ENCODE results near the gene SSC5D.
A peak's percentile ranks its signal among the peaks of the same experiment; 100 is the strongest.

The SSC5D gene

DNA sequence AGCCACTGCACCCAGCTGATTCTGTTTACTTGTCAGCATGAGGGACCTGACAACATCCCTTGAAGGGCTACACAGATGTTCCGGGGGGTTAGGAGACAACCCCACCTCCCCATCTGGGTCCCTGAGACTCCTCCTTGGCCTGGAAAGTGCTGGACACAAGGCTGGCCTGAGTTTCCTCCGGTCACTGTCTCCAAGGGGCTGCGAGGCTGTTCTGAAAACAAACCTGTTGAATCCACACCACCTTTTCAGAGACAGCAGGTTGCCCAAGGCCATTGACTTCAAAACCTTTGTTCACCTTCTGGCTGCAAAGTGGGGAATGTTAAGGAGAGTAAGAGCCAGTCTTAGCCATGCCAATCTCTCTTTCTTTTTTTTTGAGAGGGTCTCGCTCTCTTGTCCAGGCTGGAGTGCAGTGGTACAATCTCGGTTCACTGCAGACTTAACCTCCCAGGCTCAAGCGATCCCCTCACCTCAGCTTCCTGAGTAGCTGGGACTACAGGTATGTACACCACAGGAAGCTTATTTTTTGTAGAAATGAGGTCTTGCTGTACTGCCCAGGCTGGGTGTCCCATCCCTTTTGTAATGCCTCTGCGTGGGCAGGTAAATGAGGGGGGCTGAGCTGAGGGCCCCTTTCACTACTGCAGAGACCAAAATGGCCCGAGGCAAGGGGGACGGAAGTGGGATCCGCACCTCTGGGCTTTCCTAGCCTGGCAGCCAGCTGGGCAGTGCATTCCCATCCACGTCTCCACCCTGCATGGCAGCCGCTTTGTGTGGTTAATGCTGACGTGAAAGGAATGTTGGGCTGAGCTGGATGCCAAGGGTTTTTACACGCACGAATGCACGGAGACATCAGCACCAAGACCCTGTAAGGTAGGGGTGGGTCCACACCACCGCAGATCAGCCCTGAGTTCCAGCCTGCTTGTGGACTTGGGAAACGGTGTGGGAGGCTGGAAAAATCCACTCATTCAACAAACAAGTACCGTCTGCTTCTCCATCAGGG is 13.7 kb upstream of the SSC5D start:
- DNase-seq, result no peak

GRCh38 chr19:55476100-55476775 is 12.0 kb upstream of the SSC5D start, which contains the start of gene ZNF628:
Gene ZNF628 (plus strand): TSS chr19:55476617. CDS start chr19:55479911, 3,294 bp downstream.
- DNase-seq, result peak; percentile 100

DNA sequence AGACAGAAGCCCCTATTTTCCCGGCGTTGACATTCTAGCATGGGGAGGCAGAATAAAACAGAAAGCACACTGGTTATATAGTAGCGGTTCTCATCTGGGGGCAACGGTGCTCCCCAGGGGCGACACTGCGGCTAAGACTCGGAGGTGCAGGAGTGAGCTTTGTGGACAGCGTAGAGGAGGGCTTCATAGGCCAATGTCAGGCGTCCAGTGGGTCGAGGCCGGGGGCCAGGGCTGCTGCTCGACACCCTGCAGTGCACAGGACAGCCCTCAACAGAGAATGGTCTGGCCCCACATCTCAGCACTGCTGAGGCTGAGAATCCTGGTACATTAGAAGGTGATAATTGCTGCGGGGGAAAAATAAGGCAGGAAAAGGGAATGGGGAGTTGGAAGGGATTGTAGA is 10.3 kb upstream of the SSC5D start:
- DNase-seq, result no peak

DNA sequence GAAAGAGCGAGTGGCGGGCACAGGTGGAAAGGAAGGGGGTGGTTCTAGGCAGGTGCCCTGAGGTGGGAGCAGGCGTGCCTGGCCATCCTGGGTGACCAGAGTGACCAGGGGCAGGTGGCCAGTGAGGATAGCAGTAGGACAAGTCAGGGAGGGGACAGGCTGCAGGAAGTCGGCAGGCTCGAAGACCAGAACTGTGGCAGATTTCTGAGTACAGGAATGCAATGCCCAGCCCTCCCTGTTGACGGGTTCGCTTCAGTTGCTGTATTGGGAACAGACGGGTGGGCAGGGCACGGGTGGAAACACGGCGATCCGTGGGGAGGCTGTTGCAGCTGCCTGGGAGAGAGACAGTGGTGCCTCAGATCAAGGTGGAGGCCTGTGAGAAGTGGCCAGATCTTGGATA is 9.9 kb upstream of the SSC5D start:
- DNase-seq, result no peak

GRCh38 chr19:55479045-55479444 is 9.2 kb upstream of the SSC5D start:
- no peak for DNase-seq

DNA sequence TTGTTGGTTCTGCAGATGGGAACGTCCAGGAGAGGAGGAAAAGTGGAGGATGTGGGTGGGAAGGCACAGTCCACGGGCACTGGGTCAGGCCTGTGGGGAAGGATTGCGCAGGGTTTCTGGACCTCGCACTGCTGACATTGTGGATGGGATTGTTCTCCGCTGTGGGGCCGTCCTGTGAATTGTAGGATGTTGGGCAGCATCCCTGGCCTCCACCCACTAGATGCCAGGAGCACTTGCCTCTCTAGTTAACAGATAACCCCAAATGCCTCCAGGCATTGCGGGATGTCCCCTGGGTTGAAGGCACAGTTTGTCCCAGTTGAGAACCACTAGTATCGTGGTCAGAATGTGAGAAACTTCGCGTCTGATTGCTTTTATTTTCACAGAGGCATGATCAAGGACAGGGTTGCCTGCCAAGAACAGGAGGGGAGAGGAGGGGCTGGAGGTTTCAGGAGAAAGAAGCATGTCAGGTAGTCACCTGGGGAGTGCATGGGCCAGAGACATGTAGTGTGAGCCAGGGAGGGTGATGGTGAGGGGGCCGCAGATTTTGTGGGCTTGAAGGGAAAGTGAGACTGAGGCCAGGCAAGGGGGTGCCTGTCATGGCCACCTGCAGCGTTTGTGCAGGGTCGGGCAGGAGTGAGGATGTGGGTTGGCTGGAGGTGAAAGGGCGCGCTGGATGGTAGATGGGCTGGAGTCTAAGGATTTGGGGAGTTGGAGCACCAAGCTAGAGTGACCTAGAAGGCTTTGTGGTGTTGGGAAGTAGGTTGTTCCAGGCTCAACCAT is 8.6 kb upstream of the SSC5D start:
- no peak for DNase-seq

GRCh38 chr19:55481148-55481793 is 7.0 kb upstream of the SSC5D start:
- DNase-seq, result no peak

DNA sequence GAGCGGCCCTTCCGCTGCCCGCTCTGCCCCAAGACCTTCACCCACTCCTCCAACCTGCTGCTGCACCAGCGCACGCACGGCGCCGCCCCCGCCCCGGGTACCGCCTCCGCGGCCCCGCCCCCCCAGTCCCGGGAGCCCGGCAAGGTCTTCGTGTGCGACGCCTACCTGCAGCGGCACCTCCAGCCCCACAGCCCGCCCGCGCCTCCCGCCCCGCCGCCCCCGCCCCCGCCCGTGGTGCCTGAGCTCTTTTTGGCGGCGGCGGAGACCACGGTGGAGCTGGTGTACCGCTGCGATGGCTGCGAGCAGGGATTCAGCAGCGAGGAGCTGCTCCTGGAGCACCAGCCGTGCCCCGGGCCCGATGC is 6.5 kb upstream of the SSC5D start:
- DNase-seq, result no peak

- DNase-seq, result no peak
Observed at GRCh38 chr19:55482156-55482961, 5.9 kb upstream of the SSC5D start.

- DNase-seq, result no peak
Observed at GRCh38 chr19:55482967-55483705, 5.1 kb upstream of the SSC5D start.

GRCh38 chr19:55483706-55484592 is 4.3 kb upstream of the SSC5D start:
- DNase-seq, result no peak

DNA sequence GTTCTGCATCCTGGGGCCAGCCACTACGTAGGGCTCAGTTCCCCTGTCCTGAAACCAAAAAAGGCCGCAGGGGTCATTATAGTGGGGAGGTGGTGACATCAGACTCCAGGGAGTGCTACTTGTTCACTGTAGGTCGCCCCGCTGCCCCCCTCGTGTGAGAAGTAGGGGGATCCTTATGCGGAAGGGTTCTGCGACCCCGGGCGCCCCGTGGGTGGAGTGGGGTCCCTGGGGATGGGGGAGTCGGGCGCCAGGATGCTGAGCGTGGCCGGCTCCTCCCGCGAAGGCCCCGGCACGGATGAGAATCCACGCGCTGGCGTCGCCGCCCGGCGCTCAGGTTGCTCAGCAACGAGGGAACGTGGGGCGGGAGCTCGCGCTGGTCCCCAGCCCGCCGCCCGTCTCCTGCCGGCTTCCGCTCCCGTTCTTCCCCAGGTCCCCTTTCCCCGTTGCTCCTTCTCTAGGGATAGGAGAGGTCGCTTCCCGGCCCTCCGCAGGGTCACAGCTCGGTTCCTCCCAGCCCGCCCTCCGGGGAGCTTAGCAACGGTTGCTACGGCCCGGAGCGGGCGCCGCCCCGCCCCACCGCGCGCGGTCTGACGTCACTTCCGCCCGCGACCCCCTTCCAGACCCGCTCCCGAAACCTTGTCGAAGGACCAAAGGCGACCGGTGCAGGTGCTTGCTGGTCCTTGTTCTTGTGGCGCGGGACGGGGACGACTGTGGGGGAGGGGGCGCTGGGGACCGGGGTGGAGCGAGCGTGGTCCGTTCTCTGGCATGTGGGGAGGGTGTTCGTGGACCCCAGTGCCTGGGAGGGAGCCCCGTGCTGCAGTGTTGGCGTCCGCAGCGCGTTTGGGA is 3.4 kb upstream of the SSC5D start, which contains the start of gene NAT14:
Gene NAT14, plus strand, starts transcription at position 596 of the 846 bp plus-strand sequence. CDS start 521 bp downstream, outside the sequence.
- DNase-seq, result peak; percentile 95

DNA sequence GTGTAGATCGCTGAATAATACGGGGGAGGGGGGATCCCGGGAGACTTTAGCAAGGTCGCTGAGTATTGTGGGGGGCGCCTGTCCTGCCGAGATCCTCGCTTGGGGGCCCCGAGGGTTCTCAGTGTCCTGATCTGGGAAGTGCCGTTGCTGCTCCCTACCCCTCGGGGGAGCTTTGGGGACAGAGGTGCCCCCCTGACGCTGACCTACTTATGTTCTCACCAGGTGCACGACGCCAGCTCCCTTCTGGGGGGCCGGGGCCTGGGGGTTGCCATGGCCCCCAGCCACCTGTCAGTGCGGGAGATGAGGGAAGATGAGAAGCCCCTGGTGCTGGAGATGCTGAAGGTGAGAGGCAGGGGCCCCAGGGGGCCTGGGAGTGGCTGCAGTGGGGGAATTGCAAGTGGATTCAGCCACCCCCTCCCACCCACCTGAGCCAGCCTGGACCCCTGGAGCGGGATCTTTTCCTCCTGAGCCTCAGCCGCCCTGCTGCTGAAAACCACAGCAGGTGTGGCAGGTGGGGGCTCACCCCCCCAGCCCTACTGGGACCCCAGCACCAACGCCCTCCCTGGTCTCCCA is 2.7 kb upstream of the SSC5D start:
- peak; percentile 57 for DNase-seq

- no peak for DNase-seq
Observed at GRCh38 chr19:55486043-55486970, 1.9 kb upstream of the SSC5D start.

GRCh38 chr19:55486971-55487923 is 989 bp upstream of the SSC5D start:
- DNase-seq, result peak; percentile 94
